ENCODE measurements around the gene DEPDC5. TPM values are rescaled to one million over a fixed set of nuclear protein-coding genes. Genes with fewer than 3 reads are reported as not detected.

Gene DEPDC5
- total RNA-seq, 4 donors from 2014 or later = 25.9 to 86.4 (median 45.6) TPM

GRCh38 chr22:31867386-31868153 lies 113.8 kb downstream of the DEPDC5 start:
- DNase-seq = no peak
- Histone ChIP-seq H3K9me3 (no peaks in the 10 kb centered on the region), H3K36me3 (peaks cover 0 to under 1% (median 0%) of the 10 kb centered on the region in 4 donors), H3K4me3 (no peak overlapping the region), H3K27ac (peak overlapping the region in 3 of 4 donors; percentile 10 to 27 (median 26)), H3K4me1 (peaks cover 0 to 9% (median 3%) of the 10 kb centered on the region in 4 donors), H3K27me3 (no peaks in the 10 kb centered on the region)
- WGBS, 2 donors (ENCODE audit: low coverage in 1 of 2) = 82 to 100% methylated on average over 1 to 3 of the region's 3 CpGs
- intact Hi-C loops (cut with DNase I; ENCODE audit: low total_unique reads) = no loop called here
- in situ Hi-C loops (cut with MboI; ENCODE audit: low pct_ligation_motif_present in 1 of 4, low pct_unique_long_range_greater_than_20kb in 1 of 4, low sequenced_read_pairs in 3 of 4) = no loop called here
- TF ChIP-seq EP300 (IDR thresholded peaks at IDR 0.05; ENCODE audit: low read depth) = no peak
- no peak for TF ChIP-seq POLR2A (IDR thresholded peaks at IDR 0.05)
- TF ChIP-seq CTCF (IDR thresholded peaks at IDR 0.05) = no peak
- no peak for TF ChIP-seq POLR2AphosphoS5 (IDR thresholded peaks at IDR 0.05)

DNA sequence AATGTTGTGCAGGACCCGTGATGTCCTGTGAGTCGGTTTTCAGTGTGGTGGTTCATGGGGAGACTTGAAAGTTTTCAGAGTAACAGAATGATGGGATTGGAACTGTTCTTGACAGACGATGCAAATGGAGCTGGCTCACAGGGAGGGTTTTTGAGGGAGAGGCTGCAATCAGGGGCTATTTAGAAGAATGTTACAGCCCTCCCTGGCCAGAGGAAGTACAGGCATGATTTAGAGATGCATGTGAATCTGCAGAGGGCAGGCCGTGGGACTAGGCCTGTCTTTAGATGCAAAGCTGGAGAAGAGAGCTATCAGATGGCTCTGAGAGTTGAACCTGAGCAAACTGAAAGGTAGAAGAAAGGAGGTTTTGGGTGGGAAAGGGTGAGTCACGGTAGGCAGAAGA lies 115.9 kb downstream of the DEPDC5 start:
- Histone ChIP-seq H3K4me3 (no peak overlapping the region), H3K9me3 (no peaks in the 10 kb centered on the region), H3K27me3 (no peaks in the 10 kb centered on the region), H3K4me1 (peaks cover 0 to 9% (median 3%) of the 10 kb centered on the region in 4 donors), H3K36me3 (peaks cover 0 to 17% (median 0%) of the 10 kb centered on the region in 4 donors), H3K27ac (no peak overlapping the region)
- in situ Hi-C loops (cut with MboI; ENCODE audit: low pct_ligation_motif_present in 1 of 4, low pct_unique_long_range_greater_than_20kb in 1 of 4, low sequenced_read_pairs in 3 of 4) (no loop called here), intact Hi-C loops (cut with DNase I; ENCODE audit: low total_unique reads) (no loop called here)
- WGBS, 2 donors (ENCODE audit: low coverage in 1 of 2) = 86 to 90% methylated on average over 2 to 5 of the region's 5 CpGs
- DNase-seq = no peak
- TF ChIP-seq CTCF (IDR thresholded peaks at IDR 0.05) = no peak
- TF ChIP-seq POLR2A (IDR thresholded peaks at IDR 0.05) = no peak

- DNase-seq = peak; percentile 19
- H3K4me1 ChIP-seq = peaks cover 0 to 9% (median 3%) of the 10 kb centered on the region in 4 donors
- in situ Hi-C loops (cut with MboI; ENCODE audit: low pct_ligation_motif_present in 1 of 4, low pct_unique_long_range_greater_than_20kb in 1 of 4, low sequenced_read_pairs in 3 of 4) (no loop called here), intact Hi-C loops (cut with DNase I; ENCODE audit: low total_unique reads) (no loop called here)
- H3K4me3 ChIP-seq = no peak overlapping the region
- WGBS, 2 donors (ENCODE audit: low coverage in 1 of 2) = 49 to 73% methylated on average over 2 to 6 of the region's 6 CpGs
- TF ChIP-seq POLR2AphosphoS5 (IDR thresholded peaks at IDR 0.05) (no peak), EP300 (IDR thresholded peaks at IDR 0.05; ENCODE audit: low read depth) (no peak), CTCF (IDR thresholded peaks at IDR 0.05) (no peak), POLR2A (IDR thresholded peaks at IDR 0.05) (no peak)
- H3K27me3 ChIP-seq = no peaks in the 10 kb centered on the region
- H3K27ac ChIP-seq = peak overlapping the region in 2 of 4 donors; percentile 12 to 40
- no peaks in the 10 kb centered on the region for H3K9me3 ChIP-seq
- H3K36me3 ChIP-seq = peaks cover 0 to 19% (median 0%) of the 10 kb centered on the region in 4 donors
Observed at GRCh38 chr22:31870890-31871289, 117.1 kb downstream of the DEPDC5 start.

DNA sequence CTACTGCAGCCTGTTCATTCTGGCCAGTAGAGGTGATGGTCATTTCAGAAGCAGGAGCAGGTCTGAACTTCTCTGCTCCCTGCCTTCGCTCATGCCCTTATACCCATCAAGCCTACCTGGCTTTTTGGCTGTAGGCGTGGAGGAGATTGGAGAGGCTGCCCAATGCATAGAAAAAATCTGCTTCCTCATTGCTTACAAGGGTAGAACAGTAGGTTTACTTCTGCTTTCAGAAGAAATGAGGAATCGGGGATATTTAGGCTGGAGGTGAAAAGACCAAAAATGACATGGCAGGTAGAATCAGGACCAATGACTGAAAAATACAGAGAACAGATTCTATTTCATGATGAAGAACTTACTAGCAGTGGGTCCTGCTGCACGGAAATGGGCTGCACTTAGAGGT lies 117.7 kb downstream of the DEPDC5 start:
- Histone ChIP-seq H3K9me3 (no peaks in the 10 kb centered on the region), H3K27ac (peak overlapping the region in 3 of 4 donors; percentile 12 to 40 (median 14)), H3K36me3 (peaks cover 0 to 19% (median 0%) of the 10 kb centered on the region in 4 donors), H3K27me3 (no peaks in the 10 kb centered on the region), H3K4me1 (peaks cover 0 to 9% (median 3%) of the 10 kb centered on the region in 4 donors), H3K4me3 (no peak overlapping the region)
- 38 to 71% methylated on average over 3 to 4 of the region's 4 CpGs for WGBS, 2 donors (ENCODE audit: low coverage in 1 of 2)
- intact Hi-C loops (cut with DNase I; ENCODE audit: low total_unique reads) = no loop called here
- in situ Hi-C loops (cut with MboI; ENCODE audit: low pct_ligation_motif_present in 1 of 4, low pct_unique_long_range_greater_than_20kb in 1 of 4, low sequenced_read_pairs in 3 of 4) = no loop called here
- no peak for DNase-seq
- TF ChIP-seq EP300 (IDR thresholded peaks at IDR 0.05; ENCODE audit: low read depth) (no peak), POLR2A (IDR thresholded peaks at IDR 0.05) (no peak), CTCF (IDR thresholded peaks at IDR 0.05) (no peak), POLR2AphosphoS5 (IDR thresholded peaks at IDR 0.05) (no peak)

Data from transverse colon (tissue), 4 donors.